ENCODE results near the gene MRTFA. TPM values are rescaled to one million over a fixed set of nuclear protein-coding genes. Genes with fewer than 3 reads are reported as not detected.
"Not testable (repeated sequence)": the region's sequence is repeated elsewhere in the genome, so short reads cannot be mapped to it uniquely, and the experiment has no call there.

The MRTFA gene
- polyA plus RNA-seq, 2 of the 4 experiments (the other 2 are of a cell fraction): 6.8 to 48.3 TPM

- no peak for ATAC-seq
- WGBS (ENCODE audit: missing lambda C conversion rate): 91% methylated on average over 5 of the region's 5 CpGs
- CTCF ChIA-PET: interaction anchor here (0.9 to 1.1 kb wide), 2 partner anchors 41 to 101 kb away, joined by 3 read pairs; no protein-coding TSS in a partner anchor
- H3K4me1 ChIP-seq: peaks cover 59% of the 10 kb centered on the region
- FAIRE-seq: no peak
- no peaks in the 10 kb centered on the region for H3K9me3 ChIP-seq
- TF ChIP-seq SREBF2 (IDR thresholded peaks at IDR 0.05) (no peak), NPAS2 (CRISPR knock-in tag; IDR thresholded peaks at IDR 0.05; ENCODE audit: borderline replicate concordance) (no peak), MAFK (IDR thresholded peaks at IDR 0.05; ENCODE audit: partially characterized antibody) (peak; percentile 0), ZSCAN20 (CRISPR knock-in tag; IDR thresholded peaks at IDR 0.05) (no peak), HOXA7 (CRISPR knock-in tag; IDR thresholded peaks at IDR 0.05) (no peak)
- H3K27ac ChIP-seq: no peak overlapping the region
- POLR2A ChIA-PET: interaction anchor here (1.2 kb wide), 1 partner anchor 9 kb away, joined by 5 read pairs; the partner anchor contains the start of gene MRTFA
- DNase-seq (ENCODE audit: low read depth in 1 of 2, low spot score in 1 of 2): no peak
- H3K4me2 ChIP-seq: peak overlapping the region; percentile 36; the same call in 1 of the 3 replicates
- no peak overlapping the region for H3K4me3 ChIP-seq
Observed at GRCh38 chr22:40627612-40628011, 8.9 kb downstream of the MRTFA start.

- no peak for DNase-seq (ENCODE audit: low read depth in 1 of 2, low spot score in 1 of 2)
- Histone ChIP-seq H3K4me3 (no peak overlapping the region), H3K4me1 (peaks cover 51% of the 10 kb centered on the region), H3K4me2 (no peak overlapping the region), H3K9me3 (0 out of 3 replicates have a peak, but pooled peaks cover 2% of the 10 kb centered on the region), H3K27ac (no peak overlapping the region)
- FAIRE-seq: no peak
- ATAC-seq: no peak
- 94% methylated on average over 2 of the region's 2 CpGs for WGBS (ENCODE audit: missing lambda C conversion rate)
- ChIA-PET CTCF (interaction anchor here (0.9 to 1.0 kb wide), 2 partner anchors 10 to 101 kb away, joined by 3 read pairs; no protein-coding TSS in a partner anchor), POLR2A (interaction anchor here (0.6 kb wide), 1 partner anchor 127 kb away, joined by 6 read pairs; no protein-coding TSS in a partner anchor)
- no peak for TF ChIP-seq ATOH8 (CRISPR knock-in tag; IDR thresholded peaks at IDR 0.05; ENCODE audit: low read depth)
- TF ChIP-seq HES2 (IDR thresholded peaks at IDR 0.05): no peak
- TF ChIP-seq CBX2 (IDR thresholded peaks at IDR 0.05; ENCODE audit: borderline replicate concordance, low read depth): no peak
- TF ChIP-seq POLR2AphosphoS2 (conservative IDR thresholded peaks at IDR 0.05; ENCODE audit: low read length): no peak
- no peak for TF ChIP-seq SREBF2 (IDR thresholded peaks at IDR 0.05)
- no peak for TF ChIP-seq MAZ (IDR thresholded peaks at IDR 0.05; ENCODE audit: borderline replicate concordance, low read depth, low read length)
- no peak for TF ChIP-seq FOSL2 (IDR thresholded peaks at IDR 0.05)
- no peak for TF ChIP-seq FOSL2 (CRISPR knock-in tag; IDR thresholded peaks at IDR 0.05)
- TF ChIP-seq RFX5 (IDR thresholded peaks at IDR 0.05): no peak
- TF ChIP-seq NFE2L2 (conservative IDR thresholded peaks at IDR 0.05; ENCODE audit: low read length): no peak
- no peak for TF ChIP-seq REST (IDR thresholded peaks at IDR 0.05)
- no peak for TF ChIP-seq JUN (IDR thresholded peaks at IDR 0.05)
- no peak for TF ChIP-seq E2F6 (IDR thresholded peaks at IDR 0.05; ENCODE audit: borderline replicate concordance, low read depth)
Observed at GRCh38 chr22:40626851-40627250, 9.7 kb downstream of the MRTFA start.

- POLR2A ChIA-PET; CTCF ChIA-PET; H3K9me3 ChIP-seq; FAIRE-seq; ATAC-seq; H3K27ac ChIP-seq; DNase-seq (ENCODE audit: low read depth in 1 of 2, low spot score in 1 of 2); H3K4me3 ChIP-seq: not testable (repeated sequence)
- H3K4me2 ChIP-seq: peak overlapping the region; percentile 21; the same call in 1 of the 3 replicates
- H3K4me1 ChIP-seq: peaks cover 42% of the 10 kb centered on the region
- WGBS (ENCODE audit: missing lambda C conversion rate): 93% methylated on average over 3 of the region's 3 CpGs
Observed at GRCh38 chr22:40625794-40626193, 10.7 kb downstream of the MRTFA start.

Measured in A549 (cell line).